ENCODE data around the gene RALB.

DNA sequence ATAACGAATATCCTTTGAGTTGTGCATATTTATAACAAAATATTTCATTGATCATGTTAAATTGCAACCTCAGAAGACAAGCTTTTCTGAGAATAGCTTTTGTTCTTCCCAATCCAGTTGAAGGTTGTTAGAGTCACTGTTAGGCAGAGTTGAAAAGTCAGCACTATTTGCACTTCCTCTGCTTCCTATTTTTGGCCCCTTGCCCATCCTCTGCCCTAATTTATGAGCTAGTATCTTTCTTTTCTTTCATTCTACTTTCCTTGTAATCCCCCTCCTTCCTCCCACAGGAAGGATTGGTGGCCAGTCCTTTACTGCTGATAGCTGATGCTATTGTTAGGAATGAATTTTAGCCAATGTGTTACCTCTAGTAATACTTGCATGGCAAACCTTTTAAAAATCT is 4.9 kb downstream of the RALB start:
- TF ChIP-seq, protein P1, sequence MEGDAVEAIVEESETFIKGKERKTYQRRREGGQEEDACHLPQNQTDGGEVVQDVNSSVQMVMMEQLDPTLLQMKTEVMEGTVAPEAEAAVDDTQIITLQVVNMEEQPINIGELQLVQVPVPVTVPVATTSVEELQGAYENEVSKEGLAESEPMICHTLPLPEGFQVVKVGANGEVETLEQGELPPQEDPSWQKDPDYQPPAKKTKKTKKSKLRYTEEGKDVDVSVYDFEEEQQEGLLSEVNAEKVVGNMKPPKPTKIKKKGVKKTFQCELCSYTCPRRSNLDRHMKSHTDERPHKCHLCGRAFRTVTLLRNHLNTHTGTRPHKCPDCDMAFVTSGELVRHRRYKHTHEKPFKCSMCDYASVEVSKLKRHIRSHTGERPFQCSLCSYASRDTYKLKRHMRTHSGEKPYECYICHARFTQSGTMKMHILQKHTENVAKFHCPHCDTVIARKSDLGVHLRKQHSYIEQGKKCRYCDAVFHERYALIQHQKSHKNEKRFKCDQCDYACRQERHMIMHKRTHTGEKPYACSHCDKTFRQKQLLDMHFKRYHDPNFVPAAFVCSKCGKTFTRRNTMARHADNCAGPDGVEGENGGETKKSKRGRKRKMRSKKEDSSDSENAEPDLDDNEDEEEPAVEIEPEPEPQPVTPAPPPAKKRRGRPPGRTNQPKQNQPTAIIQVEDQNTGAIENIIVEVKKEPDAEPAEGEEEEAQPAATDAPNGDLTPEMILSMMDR (IDR thresholded peaks at IDR 0.05) = no peak
- no peak for TF ChIP-seq POLR2A (IDR thresholded peaks at IDR 0.05)
